Activated T-helper 17 cell treated with anti-CD3 and anti-CD28 coated beads, Interleukin-2, amount 50 U/mL, for 72 hours (primary cell): ENCODE measurements around the gene FRMD4A. TPM values are rescaled to one million over a fixed set of nuclear protein-coding genes. Genes with fewer than 3 reads are reported as not detected.

Experiments
- ATAC-seq: fragments of 150-1000 bp; cut with Tn5 transposase; replicated peaks from 2 replicates; pipeline ENCODE4 v1.10.0; 2021; ENCODE audit warnings: mild to moderate bottlenecking, moderate library complexity
- H3K27ac Mint-ChIP-seq: one replicate; pipeline ENCODE4 v1.8.0; 2022; ENCODE audit warnings: mixed read lengths
- H3K27me3 Mint-ChIP-seq: one replicate; pipeline ENCODE4 v1.8.0; 2022; ENCODE audit warnings: mixed read lengths
- H3K36me3 Mint-ChIP-seq: one replicate; pipeline ENCODE4 v1.8.0; 2022; ENCODE audit warnings: low read depth, mild to moderate bottlenecking, mixed read lengths
- H3K4me1 Mint-ChIP-seq: one replicate; pipeline ENCODE4 v1.8.0; 2022; ENCODE audit warnings: mixed read lengths
- H3K4me3 Mint-ChIP-seq: one replicate; pipeline ENCODE4 v1.8.0; 2022; ENCODE audit warnings: mild to moderate bottlenecking, mixed read lengths
- H3K9me3 Mint-ChIP-seq: one replicate; pipeline ENCODE4 v1.8.0; 2022; ENCODE audit warnings: mixed read lengths
- total RNA-seq, 2 donors: library from RNA; stranded (reverse); gene quantifications; one replicate each; pipeline ENCODE4 v1.2.3, GENCODE V29; 2022

The FRMD4A gene
- total RNA-seq, 2 donors from 2014 or later, result 0.69 to 2.0 TPM

- no peak overlapping the region for H3K27ac Mint-ChIP-seq
- H3K9me3 Mint-ChIP-seq, result no peaks in the 10 kb centered on the region
- H3K4me3 Mint-ChIP-seq, result no peak overlapping the region
- no peak for ATAC-seq
- peaks cover 14% of the 10 kb centered on the region for H3K4me1 Mint-ChIP-seq
- no peaks in the 10 kb centered on the region for H3K36me3 Mint-ChIP-seq
- no peaks in the 10 kb centered on the region for H3K27me3 Mint-ChIP-seq
Observed at GRCh38 chr10:13990946-13991345, 339.8 kb downstream of the FRMD4A start.

GRCh38 chr10:13990392-13990805 lies 340.3 kb downstream of the FRMD4A start:
- no peak for ATAC-seq
- H3K4me3 Mint-ChIP-seq, result no peak overlapping the region
- H3K9me3 Mint-ChIP-seq, result no peaks in the 10 kb centered on the region
- H3K4me1 Mint-ChIP-seq, result peaks cover 15% of the 10 kb centered on the region
- no peak overlapping the region for H3K27ac Mint-ChIP-seq
- H3K36me3 Mint-ChIP-seq, result no peaks in the 10 kb centered on the region
- H3K27me3 Mint-ChIP-seq, result no peaks in the 10 kb centered on the region

DNA sequence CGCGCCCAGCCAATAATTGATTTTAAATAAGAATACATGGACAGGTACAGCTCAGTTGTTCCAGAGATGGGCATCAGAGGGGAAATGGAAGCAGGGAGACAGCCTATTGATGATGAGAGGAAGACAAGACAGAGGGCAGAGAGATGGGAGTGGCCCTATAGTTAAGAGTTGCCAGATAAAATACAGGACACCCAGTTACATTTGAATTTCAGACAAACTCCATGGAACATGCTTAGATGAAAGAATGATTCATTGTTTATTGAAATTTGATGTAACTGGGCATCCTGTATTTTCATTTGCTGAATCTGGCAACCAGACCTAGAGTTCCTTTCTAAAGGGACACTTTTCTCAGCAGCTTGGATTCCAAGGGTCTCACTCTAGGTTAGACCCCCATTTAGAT lies 341.1 kb downstream of the FRMD4A start:
- H3K27ac Mint-ChIP-seq, result no peak overlapping the region
- no peaks in the 10 kb centered on the region for H3K27me3 Mint-ChIP-seq
- H3K4me1 Mint-ChIP-seq, result peaks cover 20% of the 10 kb centered on the region
- no peak overlapping the region for H3K4me3 Mint-ChIP-seq
- no peaks in the 10 kb centered on the region for H3K9me3 Mint-ChIP-seq
- H3K36me3 Mint-ChIP-seq, result no peaks in the 10 kb centered on the region
- no peak for ATAC-seq

- Mint-ChIP-seq H3K27me3 (no peaks in the 10 kb centered on the region), H3K4me3 (peak overlapping the region; percentile 63), H3K4me1 (peaks cover 25% of the 10 kb centered on the region), H3K36me3 (no peaks in the 10 kb centered on the region), H3K27ac (peak overlapping the region; percentile 75), H3K9me3 (no peaks in the 10 kb centered on the region)
- ATAC-seq, result peak; percentile 80
Observed at GRCh38 chr10:13987446-13987845, 343.3 kb downstream of the FRMD4A start.

DNA sequence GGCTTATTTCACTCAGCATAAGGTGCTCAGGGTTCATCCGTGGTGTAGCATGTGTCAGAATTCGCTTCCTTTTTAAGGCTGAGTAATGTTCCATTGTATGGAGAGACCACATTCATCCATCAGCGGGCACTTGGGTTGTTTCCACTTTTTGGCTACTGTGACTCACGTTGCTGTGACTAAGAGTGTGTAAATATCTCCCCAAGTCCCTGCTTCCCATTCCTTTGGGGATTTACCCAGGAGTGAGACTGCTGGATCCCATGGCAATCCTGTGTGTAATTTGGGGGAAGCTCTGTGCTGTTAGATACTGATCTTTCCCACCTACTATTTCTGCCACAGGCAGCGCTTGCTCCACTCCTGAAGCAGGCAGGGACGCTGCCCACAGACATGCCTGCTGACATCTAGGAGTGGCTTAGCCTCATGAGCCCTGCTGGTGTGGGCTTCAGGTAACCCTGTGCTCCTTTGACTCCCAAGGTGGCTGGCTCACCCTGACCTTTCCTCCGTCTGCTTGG lies 346.0 kb downstream of the FRMD4A start:
- peaks cover 25% of the 10 kb centered on the region for H3K4me1 Mint-ChIP-seq

DNA sequence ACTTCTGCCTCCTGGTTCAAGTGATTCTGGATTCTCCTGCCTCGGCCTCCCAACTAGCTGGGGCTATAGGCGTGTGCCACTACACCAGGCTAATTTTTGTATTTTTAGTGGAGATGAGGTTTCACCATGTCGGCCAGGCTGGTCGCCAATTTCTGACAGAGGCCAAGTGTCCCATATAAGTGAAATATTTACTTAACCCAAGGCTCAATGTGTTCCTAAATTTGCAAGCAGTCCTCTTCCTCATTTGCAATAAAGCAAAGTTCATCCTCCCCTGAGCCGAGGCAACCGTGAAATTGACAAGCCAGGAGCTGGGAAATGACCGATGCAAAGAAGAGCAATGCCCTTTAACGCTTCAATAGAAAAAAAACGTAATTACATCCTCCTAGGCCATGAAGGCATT lies 347.7 kb downstream of the FRMD4A start:
- Mint-ChIP-seq H3K4me1 (peaks cover 19% of the 10 kb centered on the region), H3K4me3 (no peak overlapping the region), H3K9me3 (no peaks in the 10 kb centered on the region), H3K27me3 (no peaks in the 10 kb centered on the region), H3K36me3 (no peaks in the 10 kb centered on the region), H3K27ac (no peak overlapping the region)
- ATAC-seq, result no peak

More for the DNA sequence above, 346.0 kb downstream of the FRMD4A start:
- no peaks in the 10 kb centered on the region for H3K36me3 Mint-ChIP-seq
- peak overlapping the region; percentile 29 for H3K4me3 Mint-ChIP-seq
- H3K9me3 Mint-ChIP-seq, result no peaks in the 10 kb centered on the region
- ATAC-seq, result peak; percentile 92
- H3K27ac Mint-ChIP-seq, result peak overlapping the region; percentile 67
- no peaks in the 10 kb centered on the region for H3K27me3 Mint-ChIP-seq

DNA sequence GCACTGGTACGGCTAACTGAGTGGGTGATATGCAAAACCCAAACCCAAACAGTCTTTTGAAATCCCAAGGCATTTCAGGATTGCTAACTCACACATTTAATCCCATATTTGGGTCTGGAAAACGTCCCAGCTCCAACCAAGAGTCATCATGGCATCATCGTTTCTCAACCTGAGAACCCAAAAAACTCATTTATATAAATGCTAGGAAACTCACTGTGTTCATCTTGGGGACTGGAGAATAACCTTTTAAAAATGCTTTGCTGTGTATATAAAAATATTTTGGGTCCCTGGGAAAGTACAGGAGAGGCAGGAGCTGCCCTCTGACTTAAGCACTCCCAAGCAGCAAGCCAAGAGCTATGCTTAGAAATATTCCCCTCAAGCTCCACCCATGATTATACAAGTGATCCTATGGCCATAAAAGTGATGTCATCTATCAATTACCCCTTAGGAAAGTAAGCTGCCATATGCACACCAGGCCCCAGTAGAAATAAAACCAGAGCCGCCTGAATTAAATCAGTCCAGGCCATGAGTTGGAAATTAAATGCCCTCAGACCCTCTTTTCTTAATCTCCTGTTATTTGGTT lies 352.1 kb downstream of the FRMD4A start:
- H3K4me1 Mint-ChIP-seq, result no peaks in the 10 kb centered on the region
- H3K36me3 Mint-ChIP-seq, result no peaks in the 10 kb centered on the region
- no peaks in the 10 kb centered on the region for H3K27me3 Mint-ChIP-seq
- no peak for ATAC-seq
- H3K4me3 Mint-ChIP-seq, result no peak overlapping the region
- H3K9me3 Mint-ChIP-seq, result no peaks in the 10 kb centered on the region
- no peak overlapping the region for H3K27ac Mint-ChIP-seq

DNA sequence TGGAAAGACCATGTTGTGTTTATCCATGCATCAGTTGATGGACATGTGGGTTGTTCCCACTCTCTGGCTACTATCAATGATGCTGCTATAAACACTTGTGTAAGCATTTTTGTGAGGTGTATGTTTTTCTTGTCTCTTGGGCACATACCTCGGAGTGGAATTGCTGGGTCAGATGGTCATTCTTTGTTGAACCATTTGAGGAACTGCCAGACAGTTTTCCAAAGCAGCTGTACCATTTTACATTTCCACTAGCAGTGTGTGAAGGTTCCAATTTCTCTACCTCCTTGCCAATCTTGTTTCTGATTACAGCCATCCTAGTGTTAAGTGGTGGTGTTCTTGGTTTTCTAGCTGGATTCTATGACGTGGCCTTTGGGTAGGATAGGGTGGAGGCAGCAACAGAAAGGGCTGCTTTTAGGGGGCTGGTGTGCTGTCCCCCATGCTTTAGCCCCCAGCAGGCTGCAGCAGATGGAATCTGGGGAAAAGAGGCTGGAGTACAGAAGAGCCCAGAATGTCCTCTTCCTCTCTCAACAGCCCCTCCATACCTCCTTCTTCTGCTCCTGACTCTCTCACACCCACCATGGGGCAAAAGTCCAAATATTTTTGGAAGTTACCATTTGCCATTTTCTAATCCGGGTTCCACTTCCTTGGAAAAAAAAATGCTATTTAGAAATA lies 352.7 kb downstream of the FRMD4A start:
- no peaks in the 10 kb centered on the region for H3K27me3 Mint-ChIP-seq
- H3K9me3 Mint-ChIP-seq, result no peaks in the 10 kb centered on the region
- H3K4me3 Mint-ChIP-seq, result no peak overlapping the region
- no peaks in the 10 kb centered on the region for H3K4me1 Mint-ChIP-seq
- H3K27ac Mint-ChIP-seq, result no peak overlapping the region
- ATAC-seq, result no peak
- no peaks in the 10 kb centered on the region for H3K36me3 Mint-ChIP-seq

GRCh38 chr10:13973742-13974141 lies 357.0 kb downstream of the FRMD4A start:
- Mint-ChIP-seq H3K27ac (no peak overlapping the region), H3K4me3 (no peak overlapping the region), H3K4me1 (no peaks in the 10 kb centered on the region), H3K9me3 (no peaks in the 10 kb centered on the region), H3K27me3 (no peaks in the 10 kb centered on the region), H3K36me3 (no peaks in the 10 kb centered on the region)
- ATAC-seq, result no peak

DNA sequence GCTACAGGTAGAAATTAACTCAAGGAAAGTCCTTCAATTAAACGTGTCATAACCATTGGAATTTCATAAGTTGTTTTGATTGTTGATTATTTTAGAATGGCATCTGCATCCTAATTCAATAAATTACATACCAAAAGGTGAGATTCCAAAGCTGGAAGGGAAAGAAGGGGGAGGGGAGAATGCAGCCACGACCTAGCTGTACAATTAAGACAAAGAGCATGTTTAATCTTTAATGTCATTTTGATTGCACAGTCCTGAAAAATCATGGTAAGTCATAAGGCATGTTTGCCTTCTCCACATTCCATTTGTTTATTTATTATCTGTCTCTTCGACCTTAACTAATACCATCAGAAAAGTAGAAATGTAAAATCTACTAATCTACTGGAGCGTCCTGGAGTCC lies 358.1 kb downstream of the FRMD4A start:
- Mint-ChIP-seq H3K4me1 (no peaks in the 10 kb centered on the region), H3K9me3 (no peaks in the 10 kb centered on the region), H3K4me3 (no peak overlapping the region), H3K27me3 (no peaks in the 10 kb centered on the region), H3K36me3 (no peaks in the 10 kb centered on the region), H3K27ac (no peak overlapping the region)
- no peak for ATAC-seq

- Mint-ChIP-seq H3K9me3 (no peaks in the 10 kb centered on the region), H3K4me1 (no peaks in the 10 kb centered on the region), H3K36me3 (no peaks in the 10 kb centered on the region), H3K27me3 (no peaks in the 10 kb centered on the region), H3K27ac (no peak overlapping the region), H3K4me3 (no peak overlapping the region)
- no peak for ATAC-seq
Observed at GRCh38 chr10:13971601-13972475, 358.9 kb downstream of the FRMD4A start.

DNA sequence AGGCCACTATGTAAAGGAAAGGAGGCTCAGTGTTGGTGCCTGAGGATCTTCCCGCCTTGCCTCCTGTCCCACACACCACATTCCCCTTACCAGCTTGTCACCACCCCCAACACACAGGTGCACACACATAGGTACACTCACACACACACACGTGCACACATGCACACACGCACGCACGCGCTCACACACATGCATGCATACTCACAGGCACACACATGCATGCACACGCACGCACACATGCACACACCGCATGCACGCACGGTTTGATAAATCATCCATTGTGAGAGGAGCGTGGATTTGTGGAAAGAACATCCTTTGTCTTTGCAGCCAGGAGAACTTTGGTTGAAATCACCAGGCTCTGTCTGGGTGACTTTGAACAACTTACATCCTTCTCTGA lies 359.8 kb downstream of the FRMD4A start:
- Mint-ChIP-seq H3K4me1 (no peaks in the 10 kb centered on the region), H3K36me3 (no peaks in the 10 kb centered on the region), H3K4me3 (no peak overlapping the region), H3K27me3 (no peaks in the 10 kb centered on the region), H3K27ac (no peak overlapping the region), H3K9me3 (no peaks in the 10 kb centered on the region)
- no peak for ATAC-seq

DNA sequence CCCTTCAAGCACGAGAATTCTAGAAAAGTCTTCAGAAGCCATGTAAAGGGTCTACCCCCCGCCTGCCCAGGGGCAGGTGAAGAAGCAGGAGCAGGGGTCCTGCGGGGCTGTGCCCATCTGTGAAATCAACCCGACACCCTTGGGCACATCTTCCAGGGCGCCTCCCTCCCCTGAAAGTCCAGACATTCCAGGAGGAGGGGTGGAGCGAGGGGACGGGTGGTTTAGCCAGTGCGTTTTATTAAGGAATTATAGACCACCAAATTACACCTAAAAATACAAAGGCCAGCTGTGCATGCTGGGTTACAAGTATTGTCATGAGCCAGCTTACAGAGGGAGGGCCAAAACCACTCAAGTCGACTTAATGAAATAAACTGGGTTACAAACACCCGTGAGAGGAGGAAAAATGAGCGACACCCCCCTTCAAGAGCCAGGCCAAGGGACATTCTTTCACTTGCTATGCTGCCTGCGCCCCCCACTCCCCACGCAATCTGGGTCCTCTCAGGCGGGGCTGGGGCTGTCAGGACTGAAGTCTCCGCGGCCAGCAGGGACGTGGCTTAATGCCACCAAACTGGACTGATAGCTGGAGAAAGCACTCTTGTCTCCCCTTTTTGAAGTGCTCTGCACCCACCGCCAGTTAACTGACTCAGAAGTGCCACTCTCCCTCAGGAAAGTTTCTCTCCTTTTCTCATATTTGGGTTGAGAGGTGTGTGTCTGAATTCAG lies 360.3 kb downstream of the FRMD4A start:
- Mint-ChIP-seq H3K4me1 (no peaks in the 10 kb centered on the region), H3K27ac (no peak overlapping the region), H3K9me3 (no peaks in the 10 kb centered on the region), H3K36me3 (no peaks in the 10 kb centered on the region), H3K4me3 (no peak overlapping the region), H3K27me3 (no peaks in the 10 kb centered on the region)
- no peak for ATAC-seq

GRCh38 chr10:13969792-13970140 lies 361.0 kb downstream of the FRMD4A start:
- no peaks in the 10 kb centered on the region for H3K36me3 Mint-ChIP-seq
- H3K4me1 Mint-ChIP-seq, result no peaks in the 10 kb centered on the region
- no peaks in the 10 kb centered on the region for H3K9me3 Mint-ChIP-seq
- no peak overlapping the region for H3K4me3 Mint-ChIP-seq
- peak; percentile 90 for ATAC-seq
- no peak overlapping the region for H3K27ac Mint-ChIP-seq
- no peaks in the 10 kb centered on the region for H3K27me3 Mint-ChIP-seq
